ENCODE measurements around the gene MPPED1.

MPPED1 gene

DNA sequence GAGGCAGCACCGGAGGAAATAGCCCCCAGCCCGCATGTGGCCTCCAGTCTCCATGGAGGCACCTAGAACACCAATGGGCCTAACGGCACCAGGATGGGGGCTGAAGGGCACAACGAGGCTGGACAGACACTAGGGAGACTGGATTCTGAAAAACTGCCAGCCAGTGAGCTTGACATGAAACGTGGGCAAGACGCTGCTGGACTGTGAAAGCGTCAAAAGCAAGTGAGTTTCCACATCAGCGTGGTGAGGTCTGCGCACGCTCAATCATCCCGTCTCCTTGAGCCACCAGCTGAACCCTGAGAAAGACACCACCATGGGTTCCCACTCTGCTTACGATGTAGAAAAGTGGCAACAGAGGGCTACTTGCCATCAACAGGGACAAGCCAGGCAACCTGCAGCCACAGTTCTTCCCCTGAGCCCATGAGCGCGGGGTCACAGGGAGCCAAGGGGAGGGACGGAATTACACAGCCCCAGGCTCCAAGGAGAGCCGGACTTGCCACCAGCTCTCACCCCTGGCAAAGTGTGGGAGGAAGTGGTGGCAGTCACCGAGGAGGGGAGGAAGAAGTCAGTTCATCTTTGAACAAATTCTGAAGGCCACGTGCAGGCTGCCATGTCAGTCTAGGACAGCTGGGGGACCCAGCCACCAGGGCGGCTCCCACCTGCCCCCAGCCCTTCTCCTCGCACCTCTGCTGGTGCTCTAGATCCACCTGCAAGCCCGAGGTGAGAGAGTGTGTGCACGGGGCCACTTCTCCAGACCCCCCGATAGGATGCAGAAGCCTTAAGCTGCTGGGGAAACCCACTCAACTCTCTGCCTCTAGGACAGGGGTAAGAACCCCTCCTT lies 131.1 kb downstream of the MPPED1 start:
- no peak for DNase-seq (ENCODE audit: low read depth in 2 of 2)

DNA sequence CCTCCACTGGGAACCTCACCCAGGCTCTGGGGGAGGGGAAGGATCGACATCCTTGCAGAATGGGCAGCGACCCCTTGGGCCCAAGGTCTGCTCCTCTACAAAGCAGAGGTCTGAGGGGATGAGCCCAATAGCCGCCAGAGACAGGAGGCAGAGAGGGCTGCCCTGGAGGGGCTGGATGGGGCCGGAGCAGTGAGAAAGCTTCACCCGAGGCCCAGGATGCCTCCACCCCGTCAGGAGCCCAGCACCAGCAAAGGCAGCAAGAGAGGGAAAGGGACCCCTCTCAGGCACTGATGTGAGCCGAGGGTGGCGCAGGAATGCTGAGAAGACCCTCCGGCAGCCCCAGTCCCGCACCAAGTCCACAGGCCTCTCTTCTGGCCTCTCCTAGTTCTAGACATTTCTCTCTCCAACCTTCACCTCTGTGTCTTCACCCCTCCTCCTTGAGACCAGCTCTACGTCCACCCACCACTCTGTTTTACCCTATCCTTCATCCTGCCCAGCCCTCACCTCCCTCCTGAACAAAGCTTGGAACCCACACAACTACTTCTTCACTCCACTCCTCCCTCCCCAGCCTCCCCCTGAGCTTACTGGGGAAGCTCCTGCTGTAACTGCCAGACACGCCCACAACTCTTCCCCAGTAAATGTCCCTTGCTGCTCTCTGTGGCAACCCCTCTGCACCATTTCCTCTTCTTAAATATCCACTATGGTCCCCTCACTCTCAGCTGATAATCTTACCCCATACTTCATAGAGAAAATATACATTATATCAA lies 131.9 kb downstream of the MPPED1 start:
- DNase-seq (ENCODE audit: low read depth in 2 of 2) = no peak

DNA sequence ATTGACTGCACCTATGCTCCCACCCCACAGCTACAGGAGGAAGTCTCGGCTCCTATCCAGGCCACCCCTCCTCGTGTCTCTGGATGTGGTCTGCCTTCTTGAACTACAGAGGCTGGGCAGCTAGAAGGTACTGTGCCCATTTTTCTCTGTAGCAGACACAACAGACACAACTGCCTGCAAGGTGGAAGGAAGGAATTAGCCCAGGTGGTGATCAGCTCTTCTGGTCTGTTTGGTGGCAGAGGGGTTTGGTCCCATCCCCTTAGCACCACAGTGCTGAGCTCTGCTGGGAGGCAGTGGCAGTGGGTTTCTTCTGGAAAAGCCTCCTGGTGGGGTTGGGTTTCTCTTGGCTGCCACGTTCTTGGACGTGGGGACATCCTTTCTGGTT lies 132.5 kb downstream of the MPPED1 start:
- no peak for DNase-seq (ENCODE audit: low read depth in 2 of 2)

DNA sequence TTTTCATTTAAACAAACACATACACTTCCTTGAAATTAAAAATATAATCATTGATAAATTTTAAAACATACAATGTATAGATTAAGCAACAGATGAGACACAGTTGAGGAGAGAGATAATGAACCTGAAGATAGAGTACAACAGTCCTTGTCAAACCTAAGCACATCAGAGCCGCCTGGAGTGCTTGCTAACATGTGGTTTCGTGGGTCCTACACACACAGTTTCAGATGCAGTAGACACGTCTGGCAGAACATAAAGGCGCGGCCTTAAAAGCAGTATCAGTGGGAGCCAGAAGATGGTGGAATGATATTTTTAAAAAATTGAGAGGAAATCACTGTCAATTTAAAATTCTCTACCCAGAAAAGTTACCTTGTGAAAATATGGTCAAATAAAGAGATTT lies 134.4 kb downstream of the MPPED1 start:
- DNase-seq (ENCODE audit: low read depth in 2 of 2) = no peak

DNA sequence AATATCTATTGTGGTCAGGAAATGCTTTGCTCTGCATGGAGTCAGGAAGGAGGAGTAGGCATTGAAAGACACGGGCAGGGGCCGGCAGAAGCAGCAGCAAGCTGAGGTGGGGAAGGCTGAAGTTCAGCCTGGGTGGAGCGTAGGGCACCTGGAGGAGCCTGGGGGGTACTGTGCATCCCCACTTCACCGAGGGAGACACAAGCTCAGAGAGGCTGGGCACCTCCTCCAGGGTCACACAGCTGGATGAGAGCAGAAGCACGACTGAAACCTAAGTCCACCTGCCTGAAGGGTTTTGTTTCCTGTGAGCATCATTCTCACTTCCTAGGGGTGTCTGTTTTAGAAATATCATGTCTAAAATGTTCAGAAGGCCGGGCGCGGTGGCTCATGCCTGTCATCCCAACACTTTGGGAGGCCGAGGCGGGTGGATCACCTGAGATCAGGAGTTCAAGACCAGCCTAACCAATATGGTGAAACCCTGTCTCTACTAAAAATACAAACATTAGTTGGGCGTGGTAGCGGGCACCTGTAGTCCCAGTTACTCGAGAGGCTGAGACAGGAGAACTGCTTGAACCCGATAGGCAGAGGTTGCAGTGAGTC lies 138.3 kb downstream of the MPPED1 start:
- no peak for DNase-seq (ENCODE audit: low read depth in 2 of 2)

DNA sequence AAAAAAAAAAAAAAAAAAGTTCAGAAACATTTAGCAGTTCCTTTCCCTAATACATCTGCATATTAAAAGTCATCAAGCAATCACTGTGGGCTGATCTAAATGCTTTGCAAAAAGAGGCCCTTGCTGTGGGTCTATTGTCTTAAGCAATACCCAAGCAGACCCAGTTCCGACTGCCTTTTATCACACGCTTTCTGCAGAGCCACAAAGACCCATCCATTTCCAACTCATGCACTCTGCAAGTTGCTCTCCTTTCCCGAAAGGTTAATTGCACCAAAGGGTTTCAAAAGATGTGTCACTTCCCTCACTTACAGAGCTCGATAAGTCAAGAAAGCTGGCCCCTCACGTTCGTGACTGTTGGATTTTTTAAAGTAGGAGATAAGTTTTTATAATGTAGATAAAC lies 138.9 kb downstream of the MPPED1 start:
- no peak for DNase-seq (ENCODE audit: low read depth in 2 of 2)

DNA sequence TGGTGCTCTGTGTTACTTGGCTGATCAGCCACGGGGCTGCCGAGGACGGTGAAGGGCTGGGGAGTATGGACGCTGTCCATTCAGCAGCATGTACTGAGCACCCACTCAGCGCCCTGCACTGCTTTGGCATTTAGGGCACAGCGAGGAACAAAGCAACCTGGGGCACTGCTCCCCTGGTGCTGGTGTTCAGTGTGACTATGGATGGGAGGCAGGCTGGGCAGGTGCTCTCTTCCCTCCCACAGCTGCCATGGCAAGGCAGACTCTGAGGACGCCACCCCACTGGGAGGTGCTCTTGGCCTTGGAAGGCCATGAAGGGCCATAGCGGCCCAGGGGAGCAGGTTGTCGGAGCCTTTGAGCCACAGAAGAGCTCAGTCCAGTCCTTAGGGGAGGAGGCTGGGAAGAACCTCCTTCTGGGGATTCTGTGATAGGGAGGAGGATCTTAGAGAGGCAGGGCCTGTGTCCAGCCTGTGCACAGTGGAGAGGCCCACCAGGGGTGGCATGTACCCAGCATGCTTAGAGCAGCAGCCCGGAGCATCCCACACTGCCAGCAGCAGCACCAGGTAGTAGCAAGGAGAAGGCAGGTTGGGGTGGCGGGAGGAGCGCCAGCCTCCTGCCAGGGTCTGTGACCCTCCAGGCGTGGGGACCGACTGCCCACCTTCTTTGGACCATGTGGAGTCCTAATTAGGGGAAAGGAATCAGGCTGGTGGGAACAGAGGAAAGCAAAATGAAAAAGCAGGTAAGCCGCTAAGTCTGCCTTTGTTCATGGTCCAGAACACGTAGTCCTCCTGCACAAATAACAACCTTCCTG lies 141.8 kb downstream of the MPPED1 start:
- no peak for DNase-seq (ENCODE audit: low read depth in 2 of 2)

DNA sequence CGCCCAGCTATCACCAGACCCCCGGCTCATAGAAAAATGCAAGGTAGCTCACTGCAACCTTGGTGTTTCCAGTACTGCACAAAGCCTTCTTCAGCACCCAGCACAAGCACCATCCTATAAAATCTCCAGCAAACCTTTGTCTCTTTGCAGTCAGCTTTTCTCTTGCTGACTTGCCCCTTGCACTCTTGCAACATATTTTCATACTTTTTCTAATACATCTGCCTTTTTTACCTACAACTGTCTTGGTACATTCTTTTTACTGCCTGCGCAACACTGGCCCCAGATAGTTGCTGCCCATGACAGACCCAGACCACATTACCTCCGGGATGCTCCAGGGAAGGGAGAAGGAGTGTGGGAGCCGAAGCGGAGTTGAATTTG lies 142.4 kb downstream of the MPPED1 start:
- no peak for DNase-seq (ENCODE audit: low read depth in 2 of 2)

DNA sequence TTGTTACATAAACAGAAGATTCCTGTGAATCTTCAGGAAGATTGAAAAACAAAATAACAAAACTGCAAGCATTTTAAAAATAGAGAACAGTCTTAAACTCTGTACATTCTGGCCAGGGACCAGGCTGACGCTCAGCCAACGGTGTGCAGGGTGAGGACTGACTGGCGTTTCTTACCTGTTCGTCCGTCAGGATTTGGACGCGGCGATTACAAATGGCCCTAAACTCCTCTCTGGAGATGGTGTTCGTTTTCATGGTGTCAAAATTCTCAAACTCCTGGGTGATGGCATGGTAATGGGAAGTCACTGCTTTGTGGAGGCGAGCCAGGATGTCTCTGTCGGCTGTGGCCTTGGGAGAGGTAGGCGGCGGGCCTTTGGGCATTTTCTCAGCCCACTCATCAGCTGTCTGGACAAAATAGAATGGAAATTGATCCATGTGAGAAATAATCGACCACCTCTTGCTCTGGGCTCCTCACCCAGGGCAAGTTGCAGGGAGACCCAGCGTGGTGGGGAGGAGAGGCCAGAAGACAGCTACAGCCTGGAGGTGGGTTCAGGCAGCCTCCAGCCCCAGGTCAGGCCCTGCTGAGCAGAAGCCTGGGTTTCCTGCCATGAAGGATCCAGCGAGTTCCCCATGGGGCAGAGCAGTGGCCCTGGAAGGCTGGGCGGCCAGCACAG lies 143.0 kb downstream of the MPPED1 start:
- DNase-seq (ENCODE audit: low read depth in 2 of 2) = no peak

DNA sequence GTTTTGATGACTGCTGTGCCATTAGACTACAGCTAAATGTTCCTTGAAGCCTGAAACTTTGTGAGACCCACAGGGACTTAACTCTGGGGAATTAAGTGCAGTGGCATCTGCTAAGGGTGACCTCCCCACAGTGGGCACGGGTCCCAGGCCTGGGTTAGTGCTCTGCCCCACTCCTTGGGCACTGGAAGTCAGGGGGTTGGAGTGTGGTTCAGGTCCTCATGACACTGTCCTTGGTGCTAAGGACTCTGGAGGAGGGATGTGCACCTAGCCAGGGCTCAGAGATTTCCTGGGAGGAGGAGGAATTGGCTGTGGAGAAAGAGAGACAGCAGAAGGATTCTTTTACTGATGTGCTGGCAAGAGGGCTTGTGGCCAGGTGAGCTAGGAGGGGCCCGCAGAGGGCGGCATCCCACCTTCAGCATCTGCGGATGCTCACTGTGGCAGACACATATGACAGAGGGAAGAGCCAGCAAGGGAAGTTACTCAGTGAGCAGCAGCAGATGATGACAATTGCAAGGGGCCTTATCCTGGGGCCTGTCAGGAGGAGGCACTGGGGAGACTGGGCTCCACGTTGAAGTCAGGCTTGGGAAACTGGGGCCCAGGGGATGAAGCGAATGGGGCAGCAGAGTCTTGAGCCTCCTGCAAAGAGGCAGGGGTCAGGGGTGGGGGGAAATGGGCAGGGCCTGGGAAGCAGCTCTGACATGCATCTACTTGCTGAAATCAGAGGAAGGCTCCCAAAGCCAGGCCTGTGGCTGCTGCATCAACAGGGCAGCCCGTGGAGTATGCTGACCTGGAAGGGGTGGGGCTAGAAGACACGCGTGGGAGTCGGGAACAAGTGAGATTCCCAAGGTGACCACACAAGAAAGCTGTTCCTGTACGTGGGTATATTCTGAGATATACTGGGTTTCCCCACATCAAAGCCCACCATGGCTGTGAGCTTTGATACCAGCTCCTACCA lies 144.0 kb downstream of the MPPED1 start:
- DNase-seq (ENCODE audit: low read depth in 2 of 2) = no peak

Data from stimulated activated CD8-positive, alpha-beta memory T cell treated with anti-CD3 and anti-CD28 coated beads, Interleukin-2, amount 100 ng/mL, for 1 hour (primary cell).